HG02678 (cell line): ENCODE data around the gene TSPAN1.

ENCODE experiments used
- ATAC-seq: cut with Tn5 transposase; IDR thresholded peaks from one replicate; pipeline ENCODE4 v1.9.1; 2021; ENCODE audit warnings: mild to moderate bottlenecking, moderate library complexity; ENCODE audit not compliant: unreplicated experiment

TSPAN1 gene

GRCh38 chr1:46159516-46159915 lies 15.4 kb upstream of the TSPAN1 start:
- peak; percentile 42 for ATAC-seq

- no peak for ATAC-seq
These were observed 14.7 kb upstream of the TSPAN1 start for GRCh38 chr1:46160212-46160611.

GRCh38 chr1:46166521-46167462 lies 8.1 kb upstream of the TSPAN1 start:
- no peak for ATAC-seq

GRCh38 chr1:46168477-46168876 lies 6.4 kb upstream of the TSPAN1 start:
- no peak for ATAC-seq

GRCh38 chr1:46169811-46170454 lies 5.0 kb upstream of the TSPAN1 start:
- no peak for ATAC-seq

GRCh38 chr1:46171351-46171750 lies 3.5 kb upstream of the TSPAN1 start:
- no peak for ATAC-seq

GRCh38 chr1:46171871-46172270 lies 3.0 kb upstream of the TSPAN1 start:
- ATAC-seq: no peak

- ATAC-seq: no peak
These were observed 2.6 kb upstream of the TSPAN1 start for GRCh38 chr1:46172321-46172720.

- ATAC-seq: no peak
These were observed 1.5 kb upstream of the TSPAN1 start for GRCh38 chr1:46173361-46173856.

GRCh38 chr1:46175243-46175642 lies 356 bp downstream of the TSPAN1 start:
- no peak for ATAC-seq

GRCh38 chr1:46176211-46176865 lies 1.5 kb downstream of the TSPAN1 start, which contains the start of gene P3R3URF:
Gene P3R3URF (minus strand): TSS chr1:46176488. CDS start chr1:46176471, 17 bp downstream.
- no peak for ATAC-seq

GRCh38 chr1:46179138-46180081 lies 4.5 kb downstream of the TSPAN1 start:
- ATAC-seq: no peak

GRCh38 chr1:46180082-46180616 lies 5.3 kb downstream of the TSPAN1 start:
- no peak for ATAC-seq

- ATAC-seq: no peak
These were observed 6.7 kb downstream of the TSPAN1 start for GRCh38 chr1:46181343-46182260.

- ATAC-seq: no peak
These were observed 8.4 kb downstream of the TSPAN1 start for GRCh38 chr1:46183079-46183847.

- no peak for ATAC-seq
These were observed 9.2 kb downstream of the TSPAN1 start for GRCh38 chr1:46183926-46184557.

GRCh38 chr1:46184920-46185658 lies 10.2 kb downstream of the TSPAN1 start:
- ATAC-seq: no peak
